ENCODE results near the gene RAB7A.

- TF ChIP-seq EP300 (IDR thresholded peaks at IDR 0.05; ENCODE audit: low read depth) = no peak
- TF ChIP-seq, protein P1, sequence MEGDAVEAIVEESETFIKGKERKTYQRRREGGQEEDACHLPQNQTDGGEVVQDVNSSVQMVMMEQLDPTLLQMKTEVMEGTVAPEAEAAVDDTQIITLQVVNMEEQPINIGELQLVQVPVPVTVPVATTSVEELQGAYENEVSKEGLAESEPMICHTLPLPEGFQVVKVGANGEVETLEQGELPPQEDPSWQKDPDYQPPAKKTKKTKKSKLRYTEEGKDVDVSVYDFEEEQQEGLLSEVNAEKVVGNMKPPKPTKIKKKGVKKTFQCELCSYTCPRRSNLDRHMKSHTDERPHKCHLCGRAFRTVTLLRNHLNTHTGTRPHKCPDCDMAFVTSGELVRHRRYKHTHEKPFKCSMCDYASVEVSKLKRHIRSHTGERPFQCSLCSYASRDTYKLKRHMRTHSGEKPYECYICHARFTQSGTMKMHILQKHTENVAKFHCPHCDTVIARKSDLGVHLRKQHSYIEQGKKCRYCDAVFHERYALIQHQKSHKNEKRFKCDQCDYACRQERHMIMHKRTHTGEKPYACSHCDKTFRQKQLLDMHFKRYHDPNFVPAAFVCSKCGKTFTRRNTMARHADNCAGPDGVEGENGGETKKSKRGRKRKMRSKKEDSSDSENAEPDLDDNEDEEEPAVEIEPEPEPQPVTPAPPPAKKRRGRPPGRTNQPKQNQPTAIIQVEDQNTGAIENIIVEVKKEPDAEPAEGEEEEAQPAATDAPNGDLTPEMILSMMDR (IDR thresholded peaks at IDR 0.05) = no peak
- no peak for TF ChIP-seq POLR2AphosphoS5 (IDR thresholded peaks at IDR 0.05)
- no peak for TF ChIP-seq POLR2A (IDR thresholded peaks at IDR 0.05)
These were observed 82.7 kb downstream of the RAB7A start for GRCh38 chr3:128808672-128809071.
